Left cardiac atrium (tissue), 4 donors: Measurements from ENCODE around the gene ZSCAN31. TPM values are rescaled to one million over a fixed set of nuclear protein-coding genes. Genes with fewer than 3 reads are reported as not detected.
"Not testable (repeated sequence)": the region's sequence is repeated elsewhere in the genome, so short reads cannot be mapped to it uniquely, and the experiment has no call there.

ENCODE experiments used
- ATAC-seq, 2 donors: fragments of 200-7000 bp; cut with Tn5 transposase; one replicate each; pipeline ENCODE4 v1.9.1; 2020; ENCODE audit warnings: mild to moderate bottlenecking in 2 of 2, moderate library complexity in 2 of 2
- DNase-seq: peaks from one replicate; pipeline ENCODE4 v3.0.0-alpha.2; 2020
- intact Hi-C, 2 donors: fragments of 100-400 bp; cut with DNase I; formaldehyde crosslinking; loops; one replicate each; pipeline versions ENCODE4 v1.14.1 to v1.15.1; 2022 to 2023
- total RNA-seq, 2 donors: library from RNA; stranded (reverse); fragmentation: NEBNext Ultra II Directional; extraction: Animal tissue kit (Norgen Biotek cat#: 25700); gene quantifications; one replicate each; pipeline ENCODE4 v1.2.1, GENCODE V29; 2021
- donor health status: DM: no; HTN: yes; CAD: no.
- donor health status: DM: no; HTN: yes; CAD: no; lungs with severe emphysema.
- donor health status: DM: yes; HTN: yes; CAD: no.
- donor health status: Dilated cardiomyopathy.

The ZSCAN31 gene
- total RNA-seq, 2 donors from 2014 or later: 8.4 to 11.4 TPM

DNA sequence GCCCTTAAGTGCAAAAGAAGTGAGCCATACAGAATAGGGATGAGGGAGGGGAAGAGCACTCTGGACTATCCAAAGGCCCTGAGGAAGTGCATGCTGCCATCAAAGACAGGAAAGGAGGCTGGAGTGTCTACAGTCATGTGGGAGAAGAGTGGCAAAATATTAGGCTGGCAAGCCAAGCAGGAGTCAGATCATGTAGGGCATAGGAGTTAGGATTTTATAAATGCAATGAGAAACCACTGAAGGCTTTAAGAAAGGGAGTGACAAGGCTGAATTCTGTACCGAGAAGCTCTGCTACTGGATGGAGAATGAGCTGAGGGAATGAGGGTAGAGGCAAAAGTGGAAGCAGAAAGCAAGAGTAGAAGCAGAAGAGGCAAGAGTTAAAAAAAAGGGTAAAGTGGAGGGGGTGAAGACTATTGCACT, 2.3 kb downstream of the ZSCAN31 start:
- intact Hi-C loops: loop anchor here in 1 of 2 donors (5.0 kb wide), 1 partner anchor 66 kb away; the partner anchor contains the start of gene ZSCAN26
- DNase-seq (no peak), ATAC-seq (no peak)

DNA sequence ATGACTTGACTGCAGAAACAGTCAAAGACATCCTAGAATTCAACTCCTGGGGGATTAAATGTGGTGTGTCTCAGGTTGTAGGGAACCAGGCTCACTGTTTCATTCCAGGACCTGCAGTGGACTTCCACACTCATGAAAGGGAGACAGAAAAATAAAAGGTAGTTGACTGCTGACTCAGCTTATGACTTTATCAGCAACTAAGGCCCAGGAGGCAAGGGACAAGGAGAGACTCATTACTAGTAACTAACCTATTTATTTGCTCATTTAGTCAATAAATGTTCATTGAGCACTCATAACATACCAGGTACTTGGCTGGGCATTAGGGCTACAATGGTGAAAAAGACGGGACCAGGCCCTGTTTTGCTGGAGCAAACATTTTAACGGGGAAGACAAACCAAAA, 2.9 kb downstream of the ZSCAN31 start:
- ATAC-seq: no peak
- intact Hi-C loops: loop anchor here in 1 of 2 donors (5.0 kb wide), 1 partner anchor 66 kb away; the partner anchor contains the start of gene ZSCAN26

GRCh38 chr6:28330041-28330440, 5.9 kb downstream of the ZSCAN31 start:
- DNase-seq (no peak), ATAC-seq (peak in 1 of 2 donors; percentile 22)
- intact Hi-C loops: loop anchor here in 1 of 2 donors (5.0 kb wide), 1 partner anchor 63 kb away; the partner anchor contains the start of gene ZSCAN26

More for the DNA sequence above, 2.9 kb downstream of the ZSCAN31 start:
- no peak for DNase-seq

DNA sequence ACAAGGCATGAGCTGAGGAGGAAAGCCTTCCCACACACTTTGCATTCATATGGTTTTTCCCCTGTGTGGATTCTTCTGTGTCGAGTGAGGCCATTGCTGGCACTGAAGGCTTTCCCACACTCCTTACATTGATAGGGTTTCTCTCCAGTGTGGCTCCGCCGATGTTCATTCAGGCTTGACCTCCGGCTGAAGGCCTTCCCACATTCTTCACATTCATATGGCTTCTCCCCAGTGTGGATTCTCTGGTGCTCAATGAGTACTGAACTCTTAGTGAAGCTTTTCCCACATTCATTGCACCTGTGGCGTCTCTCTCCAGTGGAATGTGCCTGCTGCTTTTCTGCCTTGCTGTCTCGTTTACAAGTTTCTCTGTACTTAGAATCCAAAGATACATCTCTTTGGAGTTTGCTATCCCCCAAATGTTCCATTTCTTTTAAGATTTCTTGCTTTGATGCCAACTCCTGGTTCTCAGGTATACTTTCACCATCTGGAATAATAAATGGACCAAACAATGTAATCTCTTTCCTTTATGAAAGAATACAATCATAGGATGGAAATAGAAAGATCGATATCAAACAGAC, 9.5 kb downstream of the ZSCAN31 start:
- no peak for ATAC-seq
- DNase-seq: no peak
- intact Hi-C loops: no loop called here

- ATAC-seq (no peak), DNase-seq (no peak)
- intact Hi-C loops: no loop called here
Measured at GRCh38 chr6:28323813-28324424, 12.0 kb downstream of the ZSCAN31 start.

DNA sequence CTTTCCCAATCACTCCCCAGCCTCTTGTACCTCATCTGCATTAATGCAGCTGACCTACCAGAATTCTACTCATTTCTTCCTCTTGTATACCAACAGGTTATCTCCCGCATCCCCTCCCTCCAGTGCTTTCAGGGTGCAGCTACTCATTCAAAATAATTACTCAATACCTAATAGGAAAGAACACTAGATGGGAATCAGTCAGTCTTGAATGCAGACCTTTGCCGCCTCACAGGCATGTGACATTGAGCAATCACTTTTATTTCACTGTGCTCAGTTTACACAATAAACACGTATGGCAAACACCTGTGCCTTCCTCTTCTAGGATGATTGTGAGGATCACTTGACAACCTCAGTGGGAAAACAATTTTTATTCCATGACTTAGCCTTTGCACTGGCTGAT, 13.3 kb downstream of the ZSCAN31 start:
- intact Hi-C loops: no loop called here
- DNase-seq (no peak), ATAC-seq (no peak)

GRCh38 chr6:28317866-28318265, 18.1 kb downstream of the ZSCAN31 start:
- ATAC-seq, DNase-seq, intact Hi-C loops: not testable (repeated sequence)

DNA sequence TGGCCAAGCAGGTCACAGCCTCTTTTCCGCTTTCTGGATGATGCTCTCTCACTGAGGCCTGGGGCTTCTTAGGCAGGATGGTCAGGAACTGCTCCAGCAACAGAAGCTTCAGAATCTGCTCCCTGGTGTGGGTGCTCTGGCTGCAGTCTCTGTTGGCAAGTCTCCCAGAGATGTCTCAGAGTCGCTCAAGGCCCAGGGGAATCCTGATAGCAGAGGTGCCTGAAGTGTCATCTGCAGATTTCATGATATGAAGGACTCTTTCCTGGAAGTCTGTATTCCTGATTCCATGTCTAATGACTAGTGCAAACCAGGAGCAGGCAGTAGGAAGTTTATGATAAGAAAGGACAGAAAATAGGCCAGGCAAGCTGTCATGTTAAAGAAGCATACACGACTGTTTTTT, 20.3 kb downstream of the ZSCAN31 start:
- intact Hi-C loops: no loop called here
- ATAC-seq (no peak), DNase-seq (no peak)

- intact Hi-C loops: no loop called here
- ATAC-seq: no peak
- no peak for DNase-seq
Measured at GRCh38 chr6:28312939-28313338, 23.0 kb downstream of the ZSCAN31 start.

- no peak for ATAC-seq
- no peak for DNase-seq
- intact Hi-C loops: no loop called here
Measured at GRCh38 chr6:28311139-28311823, 24.7 kb downstream of the ZSCAN31 start.

GRCh38 chr6:28306363-28306762, 29.6 kb downstream of the ZSCAN31 start:
- ATAC-seq, DNase-seq, intact Hi-C loops: not testable (repeated sequence)

DNA sequence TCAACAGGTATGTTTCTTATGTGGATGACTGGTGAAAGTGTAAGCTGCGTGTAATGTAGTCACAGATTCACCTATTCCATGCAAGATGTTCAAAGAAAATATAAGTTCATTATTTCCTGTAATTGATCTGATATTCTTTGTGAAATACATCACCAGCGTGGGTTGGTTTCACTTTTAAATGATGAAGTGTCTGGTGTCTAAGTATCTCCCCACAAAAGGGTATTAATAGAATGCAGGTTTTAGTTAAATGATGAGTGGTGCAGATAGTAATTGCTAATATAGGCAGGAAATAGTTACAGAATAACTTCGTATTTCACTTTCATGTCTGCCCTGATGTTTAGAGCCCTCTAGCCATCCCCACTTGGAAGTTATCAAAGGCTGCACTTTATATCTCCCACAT, 32.4 kb downstream of the ZSCAN31 start:
- DNase-seq: no peak
- intact Hi-C loops: no loop called here
- no peak for ATAC-seq

- DNase-seq (no peak), ATAC-seq (no peak)
- intact Hi-C loops: no loop called here
Measured at GRCh38 chr6:28296520-28297060, 39.4 kb downstream of the ZSCAN31 start.

- DNase-seq (no peak), ATAC-seq (no peak)
- intact Hi-C loops: no loop called here
Measured at GRCh38 chr6:28295326-28295725, 40.6 kb downstream of the ZSCAN31 start.

DNA sequence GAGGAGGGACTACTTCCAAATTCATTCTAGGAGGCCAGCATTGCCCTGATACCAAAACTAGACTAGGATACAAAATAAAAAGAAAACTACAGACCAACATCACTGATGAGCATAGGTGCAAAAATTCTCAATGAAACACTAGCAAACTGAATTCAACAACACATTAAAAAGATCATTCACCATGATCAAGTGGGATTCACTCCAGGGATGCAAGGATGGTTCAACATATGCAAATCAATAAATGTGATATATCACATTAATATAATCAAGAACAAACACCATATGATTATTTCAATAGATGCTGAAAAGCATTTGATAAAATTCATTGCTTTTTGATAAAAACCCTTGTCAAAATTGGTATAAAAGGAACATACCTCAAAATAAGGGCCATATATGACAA, 44.4 kb downstream of the ZSCAN31 start:
- intact Hi-C loops: no loop called here
- no peak for DNase-seq
- ATAC-seq: no peak

GRCh38 chr6:28282926-28283325, 53.0 kb downstream of the ZSCAN31 start:
- intact Hi-C loops: loop anchor here in 1 of 2 donors (5.0 kb wide), 1 partner anchor 59 kb away; no protein-coding TSS in a partner anchor
- no peak for DNase-seq

GRCh38 chr6:28281288-28282064, 54.5 kb downstream of the ZSCAN31 start, which contains the start of gene PGBD1:
PGBD1 (plus strand) TSS chr6:28281572; CDS start chr6:28283814, 2,242 bp downstream.
- intact Hi-C loops: loop anchor here (2.0 to 5.0 kb wide), 2 partner anchors 61 to 75 kb away; no protein-coding TSS in a partner anchor
- DNase-seq (peak; percentile 87), ATAC-seq (peak; percentile 96 to 98)

More at GRCh38 chr6:28282926-28283325, 53.0 kb downstream of the ZSCAN31 start:
- no peak for ATAC-seq

GRCh38 chr6:28280595-28281287, 55.2 kb downstream of the ZSCAN31 start:
- ATAC-seq: no peak
- DNase-seq: no peak
- intact Hi-C loops: loop anchor here (2.0 to 5.0 kb wide), 2 partner anchors 62 to 76 kb away; no protein-coding TSS in a partner anchor
